ENCODE data around the gene RALGAPA1. TPM values are rescaled to one million over a fixed set of nuclear protein-coding genes. Genes with fewer than 3 reads are reported as not detected.
"Not testable (repeated sequence)": the region's sequence is repeated elsewhere in the genome, so short reads cannot be mapped to it uniquely, and the experiment has no call there.

RALGAPA1 gene
- total and polyA plus RNA-seq, 2 of the 13 experiments (the other 11 are each of a cell fraction or from before 2014, with no cell fraction given): 65.0 to 89.2 TPM

DNA sequence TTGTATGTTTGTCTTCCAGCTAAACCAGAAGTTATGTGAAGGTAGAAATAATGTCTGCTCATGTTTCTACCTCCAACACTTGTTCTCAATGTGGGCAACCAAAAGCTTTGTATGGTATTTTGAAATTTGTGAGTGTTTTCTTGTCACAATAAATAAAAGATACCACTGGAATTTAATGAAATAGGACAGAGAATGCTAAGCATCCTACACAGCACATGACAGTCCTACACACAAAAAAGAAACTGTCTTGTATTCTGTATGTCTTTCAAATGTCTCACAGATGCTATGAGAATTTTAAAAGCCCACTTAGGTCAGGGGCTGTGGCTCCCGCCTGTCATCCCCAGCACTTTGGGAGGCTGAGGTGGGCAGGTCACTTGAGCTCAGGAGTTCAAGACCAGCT is 68.9 kb downstream of the RALGAPA1 start:
- intact Hi-C loops (cut with micrococcal nuclease; ENCODE audit: unreplicated experiment): no loop called here
- FAIRE-seq (no peak), ATAC-seq (no peak), DNase-seq (ENCODE audit: low spot score) (no peak)
- Histone ChIP-seq H3K27me3 (ENCODE audit: control insufficient read depth in 1 of 2, insufficient read depth in 2 of 2, low read length in 2 of 2) (no peaks in the 10 kb centered on the region), H3K4me3 (replicated peaks in 1 of 3; ENCODE audit: insufficient read depth in 1 of 3, low read depth in 2 of 3, low read length in 3 of 3) (no peak overlapping the region), H3K79me2 (ENCODE audit: insufficient read depth, low read length) (no peaks in the 10 kb centered on the region), H2AFZ (ENCODE audit: low read length) (no peak overlapping the region), H3K36me3 (replicated peaks in 1 of 2; ENCODE audit: control insufficient read depth in 1 of 2, insufficient read depth in 2 of 2, low read length in 2 of 2) (peaks cover 13 to 58% of the 10 kb centered on the region in 2 experiments), H3K27ac (ENCODE audit: extremely low read length, insufficient read depth, low read length) (no peak overlapping the region), H3K4me1 (ENCODE audit: insufficient read depth, low read length) (no peaks in the 10 kb centered on the region), H4K20me1 (ENCODE audit: insufficient read depth, low read length) (no peaks in the 10 kb centered on the region), H3K4me2 (ENCODE audit: low read depth, low read length) (no peak overlapping the region), H3K9ac (ENCODE audit: insufficient read depth, low read depth, low read length) (no peak overlapping the region), H3K9me3 (ENCODE audit: low read length) (no peaks in the 10 kb centered on the region)
- CTCF ChIA-PET (ENCODE audit: low intra/inter-chr PET ratio, low total read pairs): no interaction called here
- no TSS peak for BruUV-seq (replicated peaks)
- in situ Hi-C loops (cut with HindIII; ENCODE audit: extremely low pct_ligation_motif_present, low pct_unique_long_range_greater_than_20kb): no loop called here
- 94% methylated on average over 1 of the region's 1 CpG for WGBS (ENCODE audit: low lambda C conversion rate)
- POLR2A ChIA-PET: no interaction called here
- TF ChIP-seq GABPA (IDR thresholded peaks at IDR 0.05; ENCODE audit: low read depth, low read length) (no peak), GABPA (CRISPR knock-in tag; IDR thresholded peaks at IDR 0.05; ENCODE audit: low read depth) (no peak), NR2C2 (CRISPR knock-in tag; IDR thresholded peaks at IDR 0.05; ENCODE audit: borderline replicate concordance) (0 out of 2 replicates have a peak, but pooled peaks have one; percentile 19)

DNA sequence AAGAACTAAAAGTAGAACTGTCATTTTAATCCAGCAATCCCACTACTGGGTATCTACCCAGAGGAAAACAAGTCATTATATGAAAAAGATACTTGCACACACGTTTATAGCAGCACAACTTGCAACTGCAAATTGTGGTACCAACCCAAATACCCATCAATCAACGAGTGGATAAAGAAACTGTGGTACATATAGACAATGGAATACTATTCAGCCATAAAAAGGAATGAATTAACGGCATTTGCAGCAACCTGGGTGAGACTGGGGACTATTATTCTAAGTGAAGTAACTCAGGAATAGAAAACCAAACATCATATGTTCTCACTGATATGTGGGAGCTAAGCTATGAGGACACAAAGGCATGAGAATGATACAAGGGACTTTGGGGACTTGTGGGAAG is 73.9 kb downstream of the RALGAPA1 start:
- H3K27ac ChIP-seq (ENCODE audit: extremely low read length, insufficient read depth, low read length); H3K79me2 ChIP-seq (ENCODE audit: insufficient read depth, low read length); H3K4me3 ChIP-seq (replicated peaks in 1 of 3; ENCODE audit: insufficient read depth in 1 of 3, low read depth in 2 of 3, low read length in 3 of 3); in situ Hi-C loops (cut with HindIII; ENCODE audit: extremely low pct_ligation_motif_present, low pct_unique_long_range_greater_than_20kb); POLR2A ChIA-PET; H4K20me1 ChIP-seq (ENCODE audit: insufficient read depth, low read length); ATAC-seq; H3K9me3 ChIP-seq (ENCODE audit: low read length); H2AFZ ChIP-seq (ENCODE audit: low read length); intact Hi-C loops (cut with micrococcal nuclease; ENCODE audit: unreplicated experiment); BruUV-seq (replicated peaks); CTCF ChIA-PET (ENCODE audit: low intra/inter-chr PET ratio, low total read pairs); H3K4me1 ChIP-seq (ENCODE audit: insufficient read depth, low read length); FAIRE-seq; H3K9ac ChIP-seq (ENCODE audit: insufficient read depth, low read depth, low read length); H3K4me2 ChIP-seq (ENCODE audit: low read depth, low read length); DNase-seq (ENCODE audit: low spot score); H3K27me3 ChIP-seq (ENCODE audit: control insufficient read depth in 1 of 2, insufficient read depth in 2 of 2, low read length in 2 of 2): not testable (repeated sequence)
- WGBS (ENCODE audit: low lambda C conversion rate): 94% methylated on average over 3 of the region's 3 CpGs
- peaks cover 14 to 61% of the 10 kb centered on the region in 2 experiments for H3K36me3 ChIP-seq (replicated peaks in 1 of 2; ENCODE audit: control insufficient read depth in 1 of 2, insufficient read depth in 2 of 2, low read length in 2 of 2)
